Activated naive CD8-positive, alpha-beta T cell treated with anti-CD3 and anti-CD28 coated beads for 36 hours (primary cell): Measurements from ENCODE around the gene OOSP2. TPM values are rescaled to one million over a fixed set of nuclear protein-coding genes. Genes with fewer than 3 reads are reported as not detected.
"Not testable (repeated sequence)": the region's sequence is repeated elsewhere in the genome, so short reads cannot be mapped to it uniquely, and the experiment has no call there.

ENCODE experiments used
- DNase-seq: peaks from one replicate; pipeline ENCODE4 v3.0.0; 2021
- H3K27ac Mint-ChIP-seq: one replicate; pipeline ENCODE4 v1.8.0; 2022; ENCODE audit warnings: mild to moderate bottlenecking, moderate library complexity, mixed read lengths
- H3K27me3 Mint-ChIP-seq: one replicate; pipeline ENCODE4 v1.8.0; 2022; ENCODE audit warnings: mild to moderate bottlenecking, mixed read lengths
- H3K36me3 Mint-ChIP-seq: one replicate; pipeline ENCODE4 v1.8.0; 2021; ENCODE audit warnings: mild to moderate bottlenecking, mixed read lengths
- H3K4me1 Mint-ChIP-seq: one replicate; pipeline ENCODE4 v1.8.0; 2021; ENCODE audit warnings: mixed read lengths
- H3K4me3 Mint-ChIP-seq: one replicate; pipeline ENCODE4 v1.8.0; 2022; ENCODE audit warnings: mild to moderate bottlenecking, moderate library complexity, mixed read lengths
- H3K9me3 Mint-ChIP-seq: one replicate; pipeline ENCODE4 v1.8.0; 2022; ENCODE audit warnings: mixed read lengths
- total RNA-seq, 2 experiments: library from RNA; stranded (reverse); gene quantifications; one replicate each; pipeline ENCODE4 v1.2.3, GENCODE V29; 2021

OOSP2 gene
- total RNA-seq, 2 experiments from 2014 or later = not detected

- H3K36me3 Mint-ChIP-seq = no peaks in the 10 kb centered on the region
- H3K27me3 Mint-ChIP-seq = peaks cover 25% of the 10 kb centered on the region
- no peaks in the 10 kb centered on the region for H3K4me1 Mint-ChIP-seq
- DNase-seq = no peak
- no peak overlapping the region for H3K4me3 Mint-ChIP-seq
- H3K9me3 Mint-ChIP-seq = no peaks in the 10 kb centered on the region
- H3K27ac Mint-ChIP-seq = no peak overlapping the region
These were observed 19.5 kb downstream of the OOSP2 start for GRCh38 chr11:60059521-60060240.

DNA sequence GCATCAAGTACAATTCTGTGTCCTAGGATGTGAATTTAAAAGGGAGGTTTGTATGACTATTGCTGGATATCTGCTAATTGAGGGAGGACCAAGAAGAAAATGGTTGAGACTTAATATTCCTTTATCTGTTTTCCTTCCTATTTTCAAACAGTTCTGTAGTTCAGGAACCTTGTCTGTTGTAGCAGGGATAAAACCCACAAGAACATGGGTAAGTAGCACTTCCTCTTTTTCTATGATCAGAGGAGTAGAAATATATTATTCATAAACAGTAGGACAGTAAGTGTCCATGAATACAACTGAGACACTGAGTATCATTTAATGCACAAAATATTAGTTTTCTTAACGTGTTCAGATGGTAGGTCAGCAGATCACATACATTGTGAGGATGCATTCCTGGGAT, 23.9 kb downstream of the OOSP2 start:
- Mint-ChIP-seq H3K27me3 (peaks cover 9% of the 10 kb centered on the region), H3K4me3 (no peak overlapping the region), H3K27ac (no peak overlapping the region), H3K4me1 (no peaks in the 10 kb centered on the region), H3K9me3 (no peaks in the 10 kb centered on the region), H3K36me3 (no peaks in the 10 kb centered on the region)
- DNase-seq = no peak

DNA sequence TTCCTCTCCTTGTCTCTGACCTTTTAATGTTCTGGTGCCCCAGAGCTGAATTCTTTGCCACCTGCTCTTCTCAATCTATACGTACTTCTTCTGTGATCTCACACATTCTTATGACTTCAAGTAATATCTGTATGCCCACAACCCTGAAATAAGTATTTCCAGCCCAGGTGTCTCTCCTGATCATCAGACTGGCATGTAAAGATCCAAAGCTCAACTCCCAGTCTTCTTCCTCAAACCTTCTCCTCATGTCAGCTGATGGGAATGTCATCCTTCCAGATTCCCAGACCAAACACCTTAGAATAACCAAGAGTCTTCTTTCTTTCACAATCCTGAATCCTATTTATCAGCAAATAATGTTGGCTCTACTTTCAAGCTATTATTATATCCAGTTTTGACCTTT, 25.6 kb downstream of the OOSP2 start:
- H3K27me3 Mint-ChIP-seq = peaks cover 15% of the 10 kb centered on the region
- no peaks in the 10 kb centered on the region for H3K4me1 Mint-ChIP-seq
- no peak for DNase-seq
- H3K9me3 Mint-ChIP-seq = no peaks in the 10 kb centered on the region
- no peak overlapping the region for H3K4me3 Mint-ChIP-seq
- no peaks in the 10 kb centered on the region for H3K36me3 Mint-ChIP-seq
- H3K27ac Mint-ChIP-seq = no peak overlapping the region

DNA sequence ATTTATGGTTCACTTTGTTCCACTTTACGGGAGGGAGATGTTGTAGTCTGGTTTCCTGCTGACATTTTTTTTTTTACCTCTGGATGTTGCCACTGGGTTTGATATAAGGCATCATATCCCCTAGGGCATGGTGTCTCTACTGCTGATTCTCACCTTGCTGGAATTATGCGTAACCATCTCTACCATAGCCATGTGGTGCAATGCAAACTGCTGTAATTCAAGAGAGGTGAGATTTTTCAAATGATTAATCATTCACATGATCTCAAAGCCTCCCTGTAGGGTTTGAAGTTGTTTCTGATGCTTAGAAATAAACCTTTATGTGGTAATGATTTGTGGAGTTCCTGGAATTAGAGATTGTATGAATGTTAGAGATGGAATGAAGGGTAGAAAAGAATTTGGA, 29.2 kb downstream of the OOSP2 start:
- H3K4me3 Mint-ChIP-seq = no peak overlapping the region
- H3K4me1 Mint-ChIP-seq = no peaks in the 10 kb centered on the region
- no peak overlapping the region for H3K27ac Mint-ChIP-seq
- H3K27me3 Mint-ChIP-seq = peaks cover 17% of the 10 kb centered on the region
- H3K36me3 Mint-ChIP-seq = no peaks in the 10 kb centered on the region
- DNase-seq = no peak
- H3K9me3 Mint-ChIP-seq = no peaks in the 10 kb centered on the region

DNA sequence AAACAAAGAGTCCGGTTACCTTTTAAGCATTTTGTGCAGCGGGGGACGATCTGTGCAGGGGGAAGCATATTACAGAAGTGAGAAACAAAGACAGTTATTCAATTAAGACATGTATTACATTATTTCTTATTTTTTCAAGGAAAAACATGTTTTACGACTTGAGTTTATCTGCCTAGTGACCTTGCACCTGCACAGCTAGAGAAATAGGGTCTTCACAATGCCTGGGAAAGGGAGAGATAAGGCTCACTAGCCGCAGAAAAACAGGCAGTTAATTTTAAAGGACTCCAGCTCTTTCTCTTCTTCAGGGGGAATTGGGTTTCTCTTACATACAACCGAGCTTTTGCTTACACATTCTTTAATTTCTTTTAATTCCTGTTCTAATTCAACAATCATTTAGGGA, 31.4 kb downstream of the OOSP2 start:
- not testable (repeated sequence) for H3K4me1 Mint-ChIP-seq, H3K9me3 Mint-ChIP-seq, H3K27ac Mint-ChIP-seq, H3K4me3 Mint-ChIP-seq, DNase-seq, H3K36me3 Mint-ChIP-seq
- peaks cover 17% of the 10 kb centered on the region for H3K27me3 Mint-ChIP-seq

DNA sequence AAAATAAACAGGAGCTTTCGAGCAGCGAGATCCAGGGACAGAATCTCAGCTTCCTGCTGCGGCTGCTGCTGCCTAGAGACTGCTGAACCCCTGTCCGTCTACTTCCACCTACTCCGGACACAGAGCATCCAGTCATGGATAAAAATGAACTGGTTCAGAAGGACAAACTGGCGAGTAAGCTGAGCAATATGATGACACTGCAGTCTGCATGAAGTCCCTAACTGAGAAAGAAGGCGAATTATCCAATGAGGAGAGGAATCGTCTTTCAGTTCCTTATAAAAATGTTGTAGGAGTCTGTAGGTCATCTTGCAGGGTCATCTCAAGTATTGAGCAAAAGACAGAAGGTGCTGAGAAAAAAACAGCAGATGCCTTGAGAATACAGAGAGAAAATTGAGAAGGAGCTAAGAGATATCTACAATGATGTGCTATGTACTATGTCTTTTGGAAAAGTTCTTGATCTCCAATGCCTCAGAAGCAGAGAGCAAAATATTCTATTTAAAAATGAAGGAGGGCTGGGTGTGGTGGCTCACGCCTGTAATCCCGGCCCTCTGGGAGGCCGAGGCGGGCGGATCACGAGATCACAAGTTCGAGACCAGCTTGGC, 37.1 kb downstream of the OOSP2 start:
- Mint-ChIP-seq H3K36me3 (no peaks in the 10 kb centered on the region), H3K9me3 (peaks cover 1% of the 10 kb centered on the region), H3K27me3 (peaks cover 4% of the 10 kb centered on the region), H3K4me1 (no peaks in the 10 kb centered on the region), H3K27ac (no peak overlapping the region), H3K4me3 (no peak overlapping the region)
- no peak for DNase-seq

DNA sequence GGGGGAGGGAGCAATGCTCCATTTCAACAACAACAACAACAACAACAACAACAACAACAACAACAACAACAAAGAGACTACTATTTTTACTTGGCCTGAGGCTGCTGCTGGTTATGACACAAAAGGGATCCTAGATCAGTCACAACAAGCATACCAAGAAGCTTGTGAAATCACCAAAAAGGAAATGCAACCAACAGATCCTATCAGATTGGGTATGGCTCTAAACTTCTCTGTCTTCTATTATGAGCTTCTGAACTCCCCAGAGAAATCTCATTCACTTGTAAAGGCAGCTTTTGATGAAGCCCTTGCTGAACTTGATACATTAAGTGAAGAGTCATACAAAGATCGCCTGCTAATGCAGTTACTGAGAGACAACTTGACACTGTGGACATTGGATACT, 37.8 kb downstream of the OOSP2 start:
- H3K4me3 Mint-ChIP-seq = no peak overlapping the region
- H3K9me3 Mint-ChIP-seq = peaks cover 1% of the 10 kb centered on the region
- no peaks in the 10 kb centered on the region for H3K36me3 Mint-ChIP-seq
- H3K4me1 Mint-ChIP-seq = no peaks in the 10 kb centered on the region
- DNase-seq = no peak
- peaks cover 7% of the 10 kb centered on the region for H3K27me3 Mint-ChIP-seq
- H3K27ac Mint-ChIP-seq = no peak overlapping the region

DNA sequence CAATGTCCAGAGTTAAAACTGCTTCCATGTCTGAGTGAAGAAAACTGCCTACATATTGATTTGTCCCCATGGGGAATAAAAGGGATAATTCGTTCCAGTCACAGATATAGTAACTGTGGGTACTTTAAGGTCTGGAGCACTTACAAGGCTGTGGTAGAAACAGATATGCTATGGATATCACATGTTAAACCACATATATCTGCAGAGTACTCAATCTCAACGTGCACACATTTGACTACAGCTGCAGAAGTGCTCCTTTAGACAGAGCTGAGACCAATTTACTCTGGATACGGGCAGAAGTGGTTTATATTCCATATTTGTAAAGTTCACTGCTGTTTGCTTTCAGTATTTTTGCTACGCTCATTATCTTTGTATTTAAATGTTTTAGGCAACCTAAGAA, 38.5 kb downstream of the OOSP2 start:
- Mint-ChIP-seq H3K27me3 (peaks cover 7% of the 10 kb centered on the region), H3K9me3 (peaks cover 1% of the 10 kb centered on the region), H3K36me3 (no peaks in the 10 kb centered on the region), H3K4me1 (no peaks in the 10 kb centered on the region), H3K4me3 (no peak overlapping the region), H3K27ac (no peak overlapping the region)
- DNase-seq = no peak

GRCh38 chr11:60080535-60080934, 40.3 kb downstream of the OOSP2 start:
- Mint-ChIP-seq H3K9me3 (peaks cover 1% of the 10 kb centered on the region), H3K27ac (no peak overlapping the region), H3K4me1 (no peaks in the 10 kb centered on the region)

DNA sequence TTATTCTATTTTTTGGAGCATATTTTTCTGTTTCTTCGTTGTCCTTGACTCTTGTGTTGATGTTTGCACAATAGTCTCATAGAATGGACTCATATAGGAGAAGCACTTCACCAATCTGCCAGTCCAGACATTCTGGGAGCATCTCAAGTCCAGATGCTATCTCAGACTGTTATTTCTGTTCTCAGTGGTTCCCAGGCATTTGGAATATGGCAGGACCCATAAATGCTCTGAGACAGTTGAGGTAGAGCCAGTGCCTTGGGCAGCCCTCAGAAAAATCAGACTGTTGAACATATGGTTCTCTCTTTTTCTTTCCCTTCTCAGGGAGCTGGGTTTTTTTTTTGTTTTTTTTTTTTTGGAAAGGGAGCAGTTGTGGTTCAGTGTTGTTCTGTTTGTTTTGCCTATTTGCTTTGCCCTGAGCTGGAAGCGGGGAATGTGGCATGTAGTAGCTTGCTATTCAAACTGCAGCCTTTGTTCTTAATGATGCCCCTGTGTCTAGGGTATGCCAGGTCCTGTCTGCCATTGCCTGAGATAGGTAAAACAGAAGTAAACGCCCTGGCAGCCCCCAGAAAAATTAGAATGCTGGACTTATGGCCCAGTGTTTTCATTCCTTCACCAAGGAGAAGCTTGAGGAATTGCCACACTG, 44.5 kb downstream of the OOSP2 start:
- no peaks in the 10 kb centered on the region for H3K36me3 Mint-ChIP-seq
- no peak overlapping the region for H3K27ac Mint-ChIP-seq
- peaks cover 29% of the 10 kb centered on the region for H3K27me3 Mint-ChIP-seq
- no peak for DNase-seq
- peaks cover 1% of the 10 kb centered on the region for H3K9me3 Mint-ChIP-seq
- H3K4me3 Mint-ChIP-seq = no peak overlapping the region
- no peaks in the 10 kb centered on the region for H3K4me1 Mint-ChIP-seq

More at GRCh38 chr11:60080535-60080934, 40.3 kb downstream of the OOSP2 start:
- no peak for DNase-seq
- H3K36me3 Mint-ChIP-seq = no peaks in the 10 kb centered on the region
- no peak overlapping the region for H3K4me3 Mint-ChIP-seq
- peaks cover 17% of the 10 kb centered on the region for H3K27me3 Mint-ChIP-seq

GRCh38 chr11:60085909-60086308, 45.7 kb downstream of the OOSP2 start:
- H3K4me3 Mint-ChIP-seq = no peak overlapping the region
- no peaks in the 10 kb centered on the region for H3K36me3 Mint-ChIP-seq
- no peak for DNase-seq
- H3K9me3 Mint-ChIP-seq = no peaks in the 10 kb centered on the region
- no peaks in the 10 kb centered on the region for H3K4me1 Mint-ChIP-seq
- H3K27me3 Mint-ChIP-seq = peaks cover 29% of the 10 kb centered on the region
- H3K27ac Mint-ChIP-seq = no peak overlapping the region

DNA sequence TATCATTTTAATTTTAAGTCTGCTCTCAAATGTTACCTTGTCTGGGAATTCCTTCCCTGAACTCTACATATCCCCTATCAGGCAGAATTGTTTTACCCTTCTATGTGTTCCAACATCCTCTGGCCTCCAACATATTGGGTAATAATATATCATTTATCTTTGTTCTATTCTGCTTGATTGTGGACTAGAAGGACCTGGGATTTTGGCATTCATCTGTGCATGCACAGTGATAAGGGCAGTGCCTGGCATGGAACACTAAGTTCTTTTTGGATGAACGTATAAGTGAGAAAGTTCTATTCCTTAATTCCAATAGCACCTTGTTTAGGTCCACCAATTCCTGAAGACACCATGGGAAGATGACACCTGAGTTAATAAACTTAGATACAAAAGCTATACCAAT, 47.0 kb downstream of the OOSP2 start:
- H3K27ac Mint-ChIP-seq = no peak overlapping the region
- no peaks in the 10 kb centered on the region for H3K9me3 Mint-ChIP-seq
- peaks cover 30% of the 10 kb centered on the region for H3K27me3 Mint-ChIP-seq
- DNase-seq = no peak
- H3K4me3 Mint-ChIP-seq = no peak overlapping the region
- no peaks in the 10 kb centered on the region for H3K4me1 Mint-ChIP-seq
- no peaks in the 10 kb centered on the region for H3K36me3 Mint-ChIP-seq

DNA sequence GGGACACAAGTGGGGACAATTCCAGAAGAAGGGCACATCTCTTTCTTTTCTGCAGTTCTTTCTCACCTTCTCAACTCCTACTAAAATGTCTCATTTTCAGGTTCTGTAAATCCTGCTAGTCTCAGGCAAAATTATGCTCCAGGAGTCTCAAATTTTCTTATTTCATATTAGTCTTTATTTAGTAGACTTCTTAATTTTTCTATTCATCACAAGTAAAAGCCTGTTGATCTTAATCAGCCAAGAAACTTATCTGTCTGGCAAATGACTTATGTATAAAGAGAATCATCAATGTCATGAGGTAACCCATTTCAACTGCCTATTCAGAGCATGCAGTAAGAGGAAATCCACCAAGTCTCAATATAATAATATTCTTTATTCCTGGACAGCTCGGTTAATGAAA, 48.2 kb downstream of the OOSP2 start, which contains the start of gene MS4A2:
TSS of gene MS4A2 (plus strand) at position 301 of the 400 bp plus-strand sequence. CDS start 102 bp downstream, outside the sequence.
- Mint-ChIP-seq H3K27ac (no peak within 1 kb of the TSS), H3K4me3 (no peak within 1 kb of the TSS), H3K27me3 (peaks cover 26% of the 10 kb centered on the region), H3K36me3 (no peaks in the 10 kb centered on the region), H3K4me1 (no peaks in the 10 kb centered on the region), H3K9me3 (no peaks in the 10 kb centered on the region)
- no peak for DNase-seq

- Mint-ChIP-seq H3K4me1 (no peaks in the 10 kb centered on the region), H3K9me3 (no peaks in the 10 kb centered on the region), H3K27me3 (peaks cover 7% of the 10 kb centered on the region), H3K36me3 (no peaks in the 10 kb centered on the region), H3K27ac (no peak overlapping the region), H3K4me3 (no peak overlapping the region)
- no peak for DNase-seq
These were observed 55.4 kb downstream of the OOSP2 start for GRCh38 chr11:60095477-60096120.

GRCh38 chr11:60097189-60097588, 57.0 kb downstream of the OOSP2 start:
- DNase-seq = no peak
- peaks cover 4% of the 10 kb centered on the region for H3K27me3 Mint-ChIP-seq
- no peaks in the 10 kb centered on the region for H3K4me1 Mint-ChIP-seq
- no peaks in the 10 kb centered on the region for H3K36me3 Mint-ChIP-seq
- no peak overlapping the region for H3K4me3 Mint-ChIP-seq
- no peak overlapping the region for H3K27ac Mint-ChIP-seq
- H3K9me3 Mint-ChIP-seq = no peaks in the 10 kb centered on the region
